Spleen (tissue), 11 donors: ENCODE measurements around the gene AP1B1. TPM values are rescaled to one million over a fixed set of nuclear protein-coding genes. Genes with fewer than 3 reads are reported as not detected.
"Not testable (repeated sequence)": the region's sequence is repeated elsewhere in the genome, so short reads cannot be mapped to it uniquely, and the experiment has no call there.

Source experiments
- DNase-seq: peaks from one replicate; pipeline ENCODE4 v3.0.0-alpha.2; 2020
- H3K27ac ChIP-seq, 8 donors: fragments of 200-600 bp; sonication (generic) in 7 of 8; 1 replicate in 4 of 8; 2 replicates in 4 of 8; pipeline versions ENCODE4 v1.5.0 to v1.8.0; 2016 to 2021; ENCODE audit warnings: inconsistent platforms in 4 of 8, mild to moderate bottlenecking in 4 of 8, moderate library complexity in 1 of 8
- H3K27me3 ChIP-seq, 7 donors: fragments of 200-600 bp; sonication (generic) in 6 of 7; replicated peaks in 1 of 7; 1 replicate in 4 of 7; 2 replicates in 3 of 7; pipeline versions ENCODE4 v1.5.0 to v1.8.0; 2016 to 2021; ENCODE audit warnings: inconsistent platforms in 3 of 7, mild to moderate bottlenecking in 1 of 7
- H3K36me3 ChIP-seq, 6 donors: fragments of 200-600 bp; sonication (generic) in 5 of 6; 1 replicate in 4 of 6; 2 replicates in 2 of 6; pipeline versions ENCODE4 v1.5.0 to v1.8.0; 2016 to 2021; ENCODE audit warnings: inconsistent platforms in 2 of 6
- H3K4me1 ChIP-seq, 6 donors: fragments of 200-600 bp; sonication (generic) in 5 of 6; 1 replicate in 3 of 6; 2 replicates in 3 of 6; pipeline versions ENCODE4 v1.5.0 to v1.8.0; 2016 to 2021; ENCODE audit warnings: inconsistent platforms in 3 of 6
- H3K4me3 ChIP-seq, 8 donors: fragments of 200-600 bp; sonication (generic) in 7 of 8; 1 replicate in 4 of 8; 2 replicates in 4 of 8; pipeline versions ENCODE4 v1.5.0 to v1.8.0; 2016 to 2021; ENCODE audit warnings: inconsistent platforms in 4 of 8, mild to moderate bottlenecking in 4 of 8, moderate library complexity in 2 of 8
- H3K9me3 ChIP-seq, 8 donors: fragments of 200-600 bp; sonication (generic) in 7 of 8; 1 replicate in 4 of 8; 2 replicates in 4 of 8; pipeline versions ENCODE4 v1.5.0 to v1.8.0; 2016 to 2021; ENCODE audit warnings: inconsistent platforms in 4 of 8
- POLR2A ChIP-seq, 3 donors: fragments of 450-650 bp; IDR thresholded peaks; one replicate each; pipeline ENCODE4 v1.5.1; 2017; ENCODE audit warnings: antibody characterized with exemption in 3 of 3, mild to moderate bottlenecking in 1 of 3
- POLR2AphosphoS5 ChIP-seq, 3 donors: sonication (generic); formaldehyde crosslinking; IDR thresholded peaks; one replicate each; pipeline ENCODE4 v1.5.1; 2017; ENCODE audit warnings: antibody characterized with exemption in 3 of 3
- WGBS, 5 donors: extraction: QIAGEN DNeasy Blood & Tissue Kit in 3 of 5; methylation state at CpG; one replicate each; pipeline versions ENCODE4 v1.1.5 to v1.1.7; 2013 to 2018; 5-methylcytosine and 5-hydroxymethylcytosine counted together
- intact Hi-C: fragments of 100-400 bp; cut with DNase I; formaldehyde crosslinking; loops from one replicate; pipeline ENCODE4 v1.15.0; 2023; ENCODE audit warnings: low total_unique reads
- polyA plus RNA-seq, 3 donors: library from polyadenylated mRNA; stranded (reverse); fragments of 200-250 nt; gene quantifications; one replicate each; pipeline ENCODE4 v1.2.1, GENCODE V29; 2013
- total RNA-seq, 7 donors: library from RNA; depleted of rRNA in 3 of 7; stranded (reverse); fragments of >200 nt in 3 of 7; fragmentation: NEBNext Ultra II Directional in 4 of 7; extraction: Animal tissue kit (Norgen Biotek cat#: 25700) in 4 of 7; gene quantifications; one replicate each; pipeline versions ENCODE4 v1.1.0 to v1.2.1, GENCODE V29; 2016 to 2021
- TF ChIP-seq, protein P1 (sequence below), 11 experiments: fragments of 200-600 bp in 7 of 11; fragments of 450-650 bp in 4 of 11; sonication (generic) in 4 of 11; IDR thresholded peaks in 8 of 11; conservative IDR thresholded peaks in 3 of 11; 1 replicate in 7 of 11; 2 replicates in 4 of 11; pipeline versions ENCODE4 v1.4.0 to v1.8.0; 2016 to 2021; ENCODE audit warnings: antibody characterized with exemption in 11 of 11, inconsistent platforms in 4 of 11, mild to moderate bottlenecking in 1 of 11
- donor health status: healthy with polysubstance abuse.
- donor health status: DM: no; HTN: no; CAD: no; lungs with moderate emphysema.
- donor health status: DM: no; HTN: no; CAD: no.
- donor health status: Bipolar disorder and iron deficiency.
- donor health status: healthy.
- donor health status: DM: no; HTN: no; CAD: no.
- donor health status: DM: yes; HTN: yes; CAD: no.

Gene AP1B1
- total and polyA plus RNA-seq, 10 donors = 43.3 to 150 (median 110) TPM

DNA sequence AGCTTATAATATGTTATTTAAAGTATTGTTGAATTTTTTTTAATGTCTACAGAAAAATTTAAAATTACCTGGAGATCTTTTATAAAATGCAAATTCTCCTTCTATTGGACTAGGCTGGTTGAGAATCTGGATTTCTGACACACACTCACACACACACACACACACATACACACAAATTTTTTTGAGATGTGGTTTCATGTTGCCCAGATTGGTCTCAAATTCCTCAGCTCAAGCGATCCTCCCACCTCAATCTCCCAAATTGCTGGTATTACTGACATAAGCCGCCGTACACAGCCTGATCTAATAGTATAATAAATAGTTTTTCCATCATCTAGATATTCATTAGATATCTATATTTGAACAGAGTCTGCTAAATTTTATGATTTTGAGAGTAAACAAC lies 45.5 kb upstream of the AP1B1 start:
- no peak for TF ChIP-seq POLR2A (IDR thresholded peaks at IDR 0.05)
- TF ChIP-seq, protein P1, sequence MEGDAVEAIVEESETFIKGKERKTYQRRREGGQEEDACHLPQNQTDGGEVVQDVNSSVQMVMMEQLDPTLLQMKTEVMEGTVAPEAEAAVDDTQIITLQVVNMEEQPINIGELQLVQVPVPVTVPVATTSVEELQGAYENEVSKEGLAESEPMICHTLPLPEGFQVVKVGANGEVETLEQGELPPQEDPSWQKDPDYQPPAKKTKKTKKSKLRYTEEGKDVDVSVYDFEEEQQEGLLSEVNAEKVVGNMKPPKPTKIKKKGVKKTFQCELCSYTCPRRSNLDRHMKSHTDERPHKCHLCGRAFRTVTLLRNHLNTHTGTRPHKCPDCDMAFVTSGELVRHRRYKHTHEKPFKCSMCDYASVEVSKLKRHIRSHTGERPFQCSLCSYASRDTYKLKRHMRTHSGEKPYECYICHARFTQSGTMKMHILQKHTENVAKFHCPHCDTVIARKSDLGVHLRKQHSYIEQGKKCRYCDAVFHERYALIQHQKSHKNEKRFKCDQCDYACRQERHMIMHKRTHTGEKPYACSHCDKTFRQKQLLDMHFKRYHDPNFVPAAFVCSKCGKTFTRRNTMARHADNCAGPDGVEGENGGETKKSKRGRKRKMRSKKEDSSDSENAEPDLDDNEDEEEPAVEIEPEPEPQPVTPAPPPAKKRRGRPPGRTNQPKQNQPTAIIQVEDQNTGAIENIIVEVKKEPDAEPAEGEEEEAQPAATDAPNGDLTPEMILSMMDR (IDR thresholded peaks at IDR 0.05 in 8 of 11, conservative IDR thresholded peaks at IDR 0.05 in 3 of 11) = no peak
- no peak for TF ChIP-seq POLR2AphosphoS5 (IDR thresholded peaks at IDR 0.05)
- Histone ChIP-seq H3K36me3 (no peaks in the 10 kb centered on the region), H3K27ac (no peak overlapping the region), H3K27me3 (peaks cover 0 to 8% (median 0%) of the 10 kb centered on the region in 7 donors), H3K9me3 (no peaks in the 10 kb centered on the region), H3K4me3 (no peak overlapping the region), H3K4me1 (no peaks in the 10 kb centered on the region)
- DNase-seq = no peak
- intact Hi-C loops = no loop called here
- 89 to 95% (median 90%) methylated on average over 3 of the region's 3 CpGs for WGBS, 5 donors

DNA sequence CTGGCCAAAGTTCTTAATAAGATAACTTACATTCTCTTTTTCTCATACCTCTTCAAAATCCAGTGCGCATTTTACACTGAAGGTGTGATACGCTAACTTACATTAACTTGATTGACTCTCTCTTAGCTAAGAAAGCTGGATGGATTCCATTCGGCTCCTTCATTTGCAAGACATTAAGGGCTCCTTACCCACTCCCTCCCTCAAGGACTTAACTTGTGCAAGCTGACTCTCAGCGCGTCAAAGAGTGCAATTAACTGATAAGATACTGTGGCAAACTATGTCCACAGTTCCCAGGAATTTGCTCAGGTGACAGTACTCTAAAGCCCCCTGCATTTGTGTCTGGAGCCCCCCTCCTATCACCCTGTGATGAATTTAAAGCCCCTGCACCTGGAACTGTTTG lies 43.6 kb upstream of the AP1B1 start:
- peaks cover 0 to 8% (median 0%) of the 10 kb centered on the region in 7 donors for H3K27me3 ChIP-seq
- intact Hi-C loops = no loop called here
- no peak overlapping the region for H3K4me3 ChIP-seq
- TF ChIP-seq POLR2A (IDR thresholded peaks at IDR 0.05) (no peak), POLR2AphosphoS5 (IDR thresholded peaks at IDR 0.05) (no peak)
- no peaks in the 10 kb centered on the region for H3K36me3 ChIP-seq
- no peak for DNase-seq
- no peaks in the 10 kb centered on the region for H3K4me1 ChIP-seq
- WGBS, 5 donors = 68 to 85% (median 78%) methylated on average over 5 of the region's 5 CpGs
- no peak overlapping the region for H3K27ac ChIP-seq
- H3K9me3 ChIP-seq = no peaks in the 10 kb centered on the region

GRCh38 chr22:29427176-29427760 lies 38.9 kb upstream of the AP1B1 start:
- Histone ChIP-seq H3K4me1 (peaks cover 0 to 1% (median 0%) of the 10 kb centered on the region in 6 donors), H3K27ac (no peak overlapping the region), H3K9me3 (no peaks in the 10 kb centered on the region), H3K27me3 (no peaks in the 10 kb centered on the region), H3K36me3 (no peaks in the 10 kb centered on the region), H3K4me3 (no peak overlapping the region)
- DNase-seq = no peak
- TF ChIP-seq POLR2AphosphoS5 (IDR thresholded peaks at IDR 0.05) (no peak), POLR2A (IDR thresholded peaks at IDR 0.05) (no peak)
- TF ChIP-seq, protein P1 (IDR thresholded peaks at IDR 0.05 in 8 of 11, conservative IDR thresholded peaks at IDR 0.05 in 3 of 11) = no peak
- intact Hi-C loops = no loop called here
- WGBS, 5 donors = 78 to 92% (median 87%) methylated on average over 2 of the region's 2 CpGs

DNA sequence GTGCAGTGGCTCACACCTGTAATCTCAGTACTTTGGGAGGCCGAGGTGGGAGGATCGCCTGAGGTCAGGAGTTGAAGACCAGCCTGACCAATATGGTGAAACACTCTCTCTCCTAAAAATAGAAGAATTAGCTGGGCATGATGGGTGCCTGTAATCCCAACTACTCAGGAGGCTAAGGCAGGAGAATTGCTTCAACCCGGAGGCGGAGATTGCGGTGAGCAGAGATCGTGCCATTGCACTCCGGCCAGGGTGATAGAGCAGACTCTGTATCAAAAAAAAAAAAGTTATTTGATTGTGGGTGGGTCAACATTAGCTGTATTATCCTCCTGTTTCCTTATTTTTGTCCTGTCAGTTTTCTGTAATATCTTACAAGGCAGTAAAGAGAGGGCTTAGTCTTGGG lies 38.1 kb upstream of the AP1B1 start:
- TF ChIP-seq POLR2A (IDR thresholded peaks at IDR 0.05) (no peak), POLR2AphosphoS5 (IDR thresholded peaks at IDR 0.05) (no peak)
- TF ChIP-seq, protein P1 (IDR thresholded peaks at IDR 0.05 in 8 of 11, conservative IDR thresholded peaks at IDR 0.05 in 3 of 11) = no peak
- peaks cover 0 to 6% (median 0%) of the 10 kb centered on the region in 6 donors for H3K4me1 ChIP-seq
- H3K4me3 ChIP-seq = no peak overlapping the region
- intact Hi-C loops = no loop called here
- H3K27ac ChIP-seq = no peak overlapping the region
- no peaks in the 10 kb centered on the region for H3K27me3 ChIP-seq
- WGBS, 5 donors = 92 to 96% (median 94%) methylated on average over 7 of the region's 7 CpGs
- no peaks in the 10 kb centered on the region for H3K36me3 ChIP-seq
- DNase-seq = no peak
- no peaks in the 10 kb centered on the region for H3K9me3 ChIP-seq

DNA sequence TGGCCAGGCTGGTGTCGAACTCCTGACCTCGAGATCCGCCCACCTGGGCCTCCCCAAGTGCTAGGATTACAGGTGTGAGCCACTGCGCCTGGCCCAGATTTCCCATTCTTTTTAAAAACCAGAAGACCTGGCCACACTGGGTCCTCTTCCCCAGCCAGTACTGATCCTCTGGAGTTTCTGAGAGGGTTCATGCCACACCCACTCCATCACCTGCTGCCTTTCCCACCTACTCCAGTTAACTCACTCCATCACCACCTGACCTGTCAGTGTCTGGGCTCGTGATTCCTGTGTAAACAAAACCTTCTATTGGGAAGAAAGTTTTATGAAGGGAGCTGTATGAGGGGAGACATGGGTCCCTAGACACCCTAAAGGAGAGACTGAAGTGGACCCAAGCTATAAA lies 30.3 kb upstream of the AP1B1 start:
- H3K27me3 ChIP-seq, H3K4me3 ChIP-seq, H3K36me3 ChIP-seq, H3K9me3 ChIP-seq, H3K27ac ChIP-seq, intact Hi-C loops, DNase-seq: not testable (repeated sequence)
- peaks cover 6 to 40% (median 21%) of the 10 kb centered on the region in 6 donors for H3K4me1 ChIP-seq
- 70 to 76% (median 72%) methylated on average over 5 of the region's 5 CpGs for WGBS, 5 donors
